COR-L47 (cell line): ENCODE results near the gene MSANTD2.

ENCODE experiments used
- DNase-seq: peaks from one replicate; lab custom pipeline; 2025; lab: John Stamatoyannopoulos, UW

MSANTD2 gene

GRCh38 chr11:124737638-124738305, 62.4 kb downstream of the MSANTD2 start:
- no peak for DNase-seq

DNA sequence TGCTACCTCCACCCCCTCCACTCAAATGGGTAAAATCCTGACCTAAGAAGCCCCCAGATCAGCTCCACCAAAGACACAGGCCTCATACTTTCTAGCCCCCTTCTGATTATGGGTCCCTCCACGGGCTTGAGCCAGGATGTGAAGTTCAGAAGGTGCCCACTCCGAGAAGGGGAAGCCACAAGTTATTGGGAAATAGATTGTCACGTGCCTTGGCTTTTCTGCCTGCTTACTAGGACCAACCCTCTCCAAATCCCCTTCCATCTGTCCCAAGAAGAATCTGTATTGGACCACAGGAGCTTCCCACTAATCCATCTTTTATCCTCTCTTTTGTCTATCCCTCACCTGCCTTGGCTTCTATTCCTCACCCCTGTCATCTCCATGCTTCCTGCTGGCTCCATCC, 63.5 kb downstream of the MSANTD2 start:
- no peak for DNase-seq

DNA sequence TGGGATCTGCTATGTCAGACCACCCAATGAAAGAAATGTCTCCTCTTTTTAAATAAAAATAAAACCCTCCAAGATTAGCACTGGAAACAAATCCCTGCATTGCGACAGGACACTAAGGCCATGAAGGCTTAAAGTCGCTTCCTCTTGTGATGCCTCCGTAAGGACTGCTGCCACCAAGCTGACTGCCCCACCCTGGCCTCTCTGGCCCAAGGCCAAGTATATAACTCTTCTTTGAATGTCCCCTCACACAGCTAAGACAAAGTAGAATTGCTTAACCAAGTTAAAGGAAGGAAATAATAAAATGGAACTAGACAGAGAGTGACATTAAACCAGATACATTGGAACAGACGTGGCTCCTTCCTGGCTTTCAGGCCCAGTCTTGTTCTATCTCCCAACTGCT, 68.0 kb downstream of the MSANTD2 start:
- DNase-seq, result no peak

DNA sequence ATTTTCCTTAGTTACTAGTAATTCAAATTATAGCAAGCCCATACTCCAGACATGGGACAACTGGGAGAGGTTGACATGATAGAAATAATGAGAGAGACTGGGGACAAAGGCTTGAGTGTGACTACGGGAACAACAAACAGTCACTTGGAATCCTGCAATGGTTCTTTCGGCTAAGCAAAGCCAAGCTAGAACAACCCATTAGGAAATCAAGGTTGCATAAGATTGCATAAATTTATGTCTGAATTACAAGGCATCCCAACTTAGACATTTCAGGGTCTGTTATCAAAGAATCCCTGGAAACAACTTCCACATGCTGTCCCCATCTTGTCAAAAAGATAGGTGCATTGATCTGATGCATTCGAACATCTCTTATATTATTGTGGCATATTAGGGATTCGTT, 70.6 kb downstream of the MSANTD2 start:
- no peak for DNase-seq

DNA sequence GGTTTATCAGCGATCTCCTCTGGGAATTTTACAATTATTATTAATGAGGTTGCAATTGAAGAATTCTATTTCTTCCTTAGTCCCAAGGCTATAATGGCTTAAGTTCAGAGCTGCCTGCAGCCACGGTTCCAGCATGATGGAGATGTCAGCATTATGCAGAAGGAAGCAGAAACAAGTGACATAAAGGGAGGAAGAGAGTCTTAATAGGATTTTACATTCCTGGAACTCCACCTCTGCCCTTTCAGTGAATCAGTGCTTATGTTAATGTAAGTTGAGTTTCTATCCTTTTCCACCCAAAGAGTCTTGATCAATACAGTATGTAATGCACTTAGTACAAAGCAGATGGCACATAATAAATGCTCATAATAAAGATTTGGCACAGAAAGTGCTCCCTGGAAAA, 72.1 kb downstream of the MSANTD2 start:
- DNase-seq, result no peak

- no peak for DNase-seq
Observed at GRCh38 chr11:124727474-124727873, 72.7 kb downstream of the MSANTD2 start.

- DNase-seq, result no peak
Observed at GRCh38 chr11:124725719-124726105, 74.5 kb downstream of the MSANTD2 start.

- no peak for DNase-seq
Observed at GRCh38 chr11:124724979-124725718, 75.1 kb downstream of the MSANTD2 start.

DNA sequence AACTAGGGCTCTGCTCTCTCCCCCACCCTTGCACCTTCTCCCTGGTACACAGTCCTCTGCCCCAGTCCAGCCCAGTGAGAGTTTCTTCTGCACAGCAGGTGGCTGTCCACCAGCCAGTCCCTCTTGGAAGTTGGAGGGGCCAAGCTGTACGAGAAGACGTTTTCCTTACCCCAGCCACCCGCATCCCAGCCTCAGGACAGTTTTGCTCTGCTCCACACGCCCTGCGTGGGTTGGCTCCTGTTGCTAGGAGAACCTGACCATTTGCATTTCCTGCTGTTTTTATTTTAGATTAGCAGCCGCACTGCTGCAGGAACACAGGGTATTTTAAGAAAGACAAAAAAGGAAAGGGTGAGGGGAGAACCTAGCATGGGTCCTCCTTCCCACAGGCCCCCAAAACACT, 78.0 kb downstream of the MSANTD2 start:
- no peak for DNase-seq

DNA sequence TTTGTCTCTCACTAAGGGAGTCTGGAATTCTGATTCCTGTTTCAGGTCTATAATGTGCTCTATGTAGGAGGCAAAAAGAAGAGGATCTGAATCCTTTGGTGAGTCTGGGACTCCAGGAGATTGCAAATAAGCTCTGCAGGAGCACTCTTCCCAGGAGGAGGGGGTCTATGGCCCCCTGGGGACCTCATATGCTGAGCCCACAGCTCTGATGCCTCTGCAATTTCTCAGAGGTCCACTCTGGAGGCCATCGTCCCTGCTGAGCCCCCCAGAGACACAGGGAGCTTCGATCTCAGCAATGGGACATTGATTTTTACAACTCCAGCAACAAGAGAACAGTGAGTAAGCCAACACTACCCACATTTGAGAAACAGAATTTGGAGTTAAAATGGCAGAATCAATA, 80.7 kb downstream of the MSANTD2 start:
- DNase-seq, result no peak

DNA sequence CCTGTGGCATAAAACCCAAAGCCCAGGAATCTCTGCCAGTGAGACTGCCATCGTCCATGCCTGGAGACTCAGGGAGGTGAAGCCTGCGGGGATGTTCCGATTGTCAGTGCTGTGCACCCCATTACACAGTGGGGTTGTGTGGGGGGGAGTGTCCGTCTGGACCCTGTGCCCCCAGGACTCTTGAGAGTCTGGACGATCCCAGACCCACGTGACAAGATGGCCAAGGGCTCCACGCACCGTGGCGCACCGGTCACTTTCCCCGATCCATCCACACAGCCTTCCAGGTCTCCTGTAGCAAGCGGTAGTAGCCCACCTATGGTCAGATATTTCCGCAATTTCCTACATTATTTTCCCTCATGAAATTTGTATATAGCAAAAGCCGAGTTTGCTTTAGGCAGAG, 81.4 kb downstream of the MSANTD2 start:
- no peak for DNase-seq

DNA sequence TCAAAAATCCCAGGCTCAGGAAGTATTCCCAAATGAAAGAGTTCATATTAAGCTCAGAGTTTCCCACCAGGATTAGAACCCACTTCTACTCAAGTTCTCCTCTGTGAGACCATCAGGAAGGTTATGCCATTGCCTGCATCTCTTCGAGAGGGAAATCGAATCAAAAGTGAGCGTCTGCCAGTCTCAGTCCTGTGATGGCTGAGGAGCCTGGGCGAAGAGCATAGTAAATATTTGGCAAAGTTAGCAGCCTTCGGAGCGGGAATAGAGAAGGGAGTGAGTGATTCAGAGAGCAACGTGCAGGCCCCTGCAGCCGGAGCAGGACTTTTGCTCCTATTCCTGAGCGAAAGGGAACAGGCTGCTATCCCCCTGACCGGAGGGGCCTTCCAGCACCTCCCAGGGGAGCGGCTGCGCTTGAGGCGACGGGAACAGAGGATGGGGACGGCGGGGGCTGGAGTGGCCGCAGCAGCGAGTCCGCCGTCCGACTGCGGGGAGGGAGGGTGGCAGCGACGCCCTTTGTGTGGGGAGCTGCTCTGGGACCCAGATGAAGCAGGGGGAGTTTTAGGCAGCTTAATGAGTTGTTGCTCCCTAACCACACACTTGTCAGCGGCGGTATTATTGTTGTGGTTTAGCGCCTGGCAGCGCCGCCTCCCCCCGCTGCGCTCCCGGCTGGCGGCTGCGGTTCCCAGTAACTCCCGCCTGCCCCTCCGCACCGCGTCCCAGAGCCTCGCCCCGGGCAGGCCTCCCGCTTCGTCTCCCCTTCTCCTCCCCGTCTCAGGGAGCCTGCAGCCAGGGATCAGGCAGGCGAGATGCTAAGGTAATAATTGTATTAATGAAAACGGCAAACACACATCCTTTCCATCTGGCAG, 82.2 kb downstream of the MSANTD2 start:
- DNase-seq, result no peak

GRCh38 chr11:124717421-124717785, 82.8 kb downstream of the MSANTD2 start:
- DNase-seq, result no peak

GRCh38 chr11:124716591-124716990, 83.6 kb downstream of the MSANTD2 start:
- DNase-seq, result no peak
